Measurements from ENCODE around the gene GUCY2C.

GUCY2C gene

DNA sequence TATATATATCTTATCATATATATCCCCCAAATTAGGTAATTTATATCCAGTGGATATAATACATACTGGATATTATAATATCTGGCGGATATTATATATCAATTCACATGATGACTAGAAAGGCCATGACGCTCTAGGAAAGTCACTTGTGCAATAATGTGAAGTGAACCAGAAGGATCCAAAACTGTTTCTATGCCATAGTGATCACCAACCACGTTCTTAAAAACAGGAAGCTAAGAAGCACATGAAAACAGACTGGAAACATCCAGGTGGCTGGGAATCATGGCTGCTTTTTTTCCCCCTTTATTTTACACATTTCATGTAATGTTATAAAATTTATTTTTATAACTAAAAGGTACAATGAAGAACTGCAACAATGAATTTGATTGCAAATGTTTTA lies 1.4 kb downstream of the GUCY2C start:
- Histone ChIP-seq H3K4me3 (ENCODE audit: low read depth, low read length, poor library complexity, severe bottlenecking) (no peak overlapping the region), H3K9ac (ENCODE audit: low read length) (no peak overlapping the region), H3F3A (ENCODE audit: insufficient read depth, low read length) (no peaks in the 10 kb centered on the region), H3K9me2 (ENCODE audit: low read depth, low read length) (no peaks in the 10 kb centered on the region), H3K4me1 (ENCODE audit: insufficient read depth, low read length, severe bottlenecking) (no peaks in the 10 kb centered on the region), H3K79me2 (ENCODE audit: insufficient read depth, low read length) (no peaks in the 10 kb centered on the region), H3K27ac (ENCODE audit: low read depth, low read length, poor library complexity, severe bottlenecking) (no peak overlapping the region), H3K9me3 (ENCODE audit: low read length) (no peaks in the 10 kb centered on the region), H3K36me3 (ENCODE audit: insufficient read depth, low read length) (no peaks in the 10 kb centered on the region), H3K27me3 (ENCODE audit: insufficient read depth, low read length) (no peaks in the 10 kb centered on the region), H3K4me2 (ENCODE audit: low read length) (no peak overlapping the region), H2AFZ (ENCODE audit: low read length) (no peak overlapping the region), H4K20me1 (ENCODE audit: insufficient read depth, low read length) (no peaks in the 10 kb centered on the region)
- no peak for TF ChIP-seq EZH2 (IDR thresholded peaks at IDR 0.05; ENCODE audit: borderline replicate concordance, low read length)
- TF ChIP-seq, protein P1, sequence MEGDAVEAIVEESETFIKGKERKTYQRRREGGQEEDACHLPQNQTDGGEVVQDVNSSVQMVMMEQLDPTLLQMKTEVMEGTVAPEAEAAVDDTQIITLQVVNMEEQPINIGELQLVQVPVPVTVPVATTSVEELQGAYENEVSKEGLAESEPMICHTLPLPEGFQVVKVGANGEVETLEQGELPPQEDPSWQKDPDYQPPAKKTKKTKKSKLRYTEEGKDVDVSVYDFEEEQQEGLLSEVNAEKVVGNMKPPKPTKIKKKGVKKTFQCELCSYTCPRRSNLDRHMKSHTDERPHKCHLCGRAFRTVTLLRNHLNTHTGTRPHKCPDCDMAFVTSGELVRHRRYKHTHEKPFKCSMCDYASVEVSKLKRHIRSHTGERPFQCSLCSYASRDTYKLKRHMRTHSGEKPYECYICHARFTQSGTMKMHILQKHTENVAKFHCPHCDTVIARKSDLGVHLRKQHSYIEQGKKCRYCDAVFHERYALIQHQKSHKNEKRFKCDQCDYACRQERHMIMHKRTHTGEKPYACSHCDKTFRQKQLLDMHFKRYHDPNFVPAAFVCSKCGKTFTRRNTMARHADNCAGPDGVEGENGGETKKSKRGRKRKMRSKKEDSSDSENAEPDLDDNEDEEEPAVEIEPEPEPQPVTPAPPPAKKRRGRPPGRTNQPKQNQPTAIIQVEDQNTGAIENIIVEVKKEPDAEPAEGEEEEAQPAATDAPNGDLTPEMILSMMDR (IDR thresholded peaks at IDR 0.05; ENCODE audit: low read length): no peak

- Histone ChIP-seq H3K4me3 (ENCODE audit: low read depth, low read length, poor library complexity, severe bottlenecking) (no peak overlapping the region), H3K4me1 (ENCODE audit: insufficient read depth, low read length, severe bottlenecking) (no peaks in the 10 kb centered on the region), H3K9me2 (ENCODE audit: low read depth, low read length) (no peaks in the 10 kb centered on the region), H3K79me2 (ENCODE audit: insufficient read depth, low read length) (no peaks in the 10 kb centered on the region), H3K27ac (ENCODE audit: low read depth, low read length, poor library complexity, severe bottlenecking) (no peak overlapping the region), H4K20me1 (ENCODE audit: insufficient read depth, low read length) (no peaks in the 10 kb centered on the region), H3F3A (ENCODE audit: insufficient read depth, low read length) (no peaks in the 10 kb centered on the region), H3K9ac (ENCODE audit: low read length) (no peak overlapping the region), H3K4me2 (ENCODE audit: low read length) (no peak overlapping the region), H2AFZ (ENCODE audit: low read length) (no peak overlapping the region), H3K36me3 (ENCODE audit: insufficient read depth, low read length) (no peaks in the 10 kb centered on the region), H3K9me3 (ENCODE audit: low read length) (no peaks in the 10 kb centered on the region), H3K27me3 (ENCODE audit: insufficient read depth, low read length) (no peaks in the 10 kb centered on the region)
- TF ChIP-seq, protein P1 (IDR thresholded peaks at IDR 0.05; ENCODE audit: low read length): no peak
- TF ChIP-seq EZH2 (IDR thresholded peaks at IDR 0.05; ENCODE audit: borderline replicate concordance, low read length): no peak
Observed at GRCh38 chr12:14694145-14694714, 2.2 kb downstream of the GUCY2C start.

DNA sequence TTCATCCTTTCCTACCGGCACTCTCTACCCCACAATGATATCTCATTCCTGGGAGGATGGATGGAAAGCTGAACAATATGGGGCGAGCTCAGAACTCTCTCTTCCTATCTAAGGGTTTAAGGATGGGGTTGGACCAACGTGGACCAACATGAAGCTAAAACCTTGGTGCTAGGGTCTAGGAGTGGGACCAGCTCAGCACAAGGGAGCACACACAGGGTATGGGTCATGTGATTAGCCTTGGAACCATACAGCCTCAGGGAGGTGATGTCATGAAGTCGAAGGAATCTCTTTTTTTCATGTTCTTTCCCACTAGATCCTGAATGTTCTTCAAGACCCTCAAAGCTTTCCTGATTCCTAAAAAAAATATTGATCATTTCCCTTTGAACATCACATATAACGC lies 3.3 kb downstream of the GUCY2C start:
- H4K20me1 ChIP-seq (ENCODE audit: insufficient read depth, low read length): no peaks in the 10 kb centered on the region
- no peaks in the 10 kb centered on the region for H3K27me3 ChIP-seq (ENCODE audit: insufficient read depth, low read length)
- H3K4me2 ChIP-seq (ENCODE audit: low read length): no peak overlapping the region
- no peaks in the 10 kb centered on the region for H3K4me1 ChIP-seq (ENCODE audit: insufficient read depth, low read length, severe bottlenecking)
- no peak overlapping the region for H2AFZ ChIP-seq (ENCODE audit: low read length)
- H3K9me3 ChIP-seq (ENCODE audit: low read length): no peaks in the 10 kb centered on the region
- no peak for TF ChIP-seq EZH2 (IDR thresholded peaks at IDR 0.05; ENCODE audit: borderline replicate concordance, low read length)
- TF ChIP-seq, protein P1 (IDR thresholded peaks at IDR 0.05; ENCODE audit: low read length): no peak
- H3K36me3 ChIP-seq (ENCODE audit: insufficient read depth, low read length): no peaks in the 10 kb centered on the region
- no peak overlapping the region for H3K9ac ChIP-seq (ENCODE audit: low read length)
- no peaks in the 10 kb centered on the region for H3F3A ChIP-seq (ENCODE audit: insufficient read depth, low read length)
- H3K79me2 ChIP-seq (ENCODE audit: insufficient read depth, low read length): no peaks in the 10 kb centered on the region
- no peak overlapping the region for H3K4me3 ChIP-seq (ENCODE audit: low read depth, low read length, poor library complexity, severe bottlenecking)
- H3K9me2 ChIP-seq (ENCODE audit: low read depth, low read length): no peaks in the 10 kb centered on the region
- no peak overlapping the region for H3K27ac ChIP-seq (ENCODE audit: low read depth, low read length, poor library complexity, severe bottlenecking)
